Hematopoietic multipotent progenitor cell treated with erythropoietin and hydrocortisone succinate and interleukin-3 and kit ligand, for 6 days (in vitro differentiated cells): Measurements from ENCODE around the gene HSF5.
"Not testable (repeated sequence)": the region's sequence is repeated elsewhere in the genome, so short reads cannot be mapped to it uniquely, and the experiment has no call there.

ENCODE experiments used
- DNase-seq: peaks from one replicate; pipeline ENCODE4 v3.0.0-alpha.2; 2015

The HSF5 gene

GRCh38 chr17:58515286-58515685 lies 27.1 kb upstream of the HSF5 start:
- no peak for DNase-seq

- no peak for DNase-seq
Observed at GRCh38 chr17:58514770-58515157, 26.6 kb upstream of the HSF5 start.

DNA sequence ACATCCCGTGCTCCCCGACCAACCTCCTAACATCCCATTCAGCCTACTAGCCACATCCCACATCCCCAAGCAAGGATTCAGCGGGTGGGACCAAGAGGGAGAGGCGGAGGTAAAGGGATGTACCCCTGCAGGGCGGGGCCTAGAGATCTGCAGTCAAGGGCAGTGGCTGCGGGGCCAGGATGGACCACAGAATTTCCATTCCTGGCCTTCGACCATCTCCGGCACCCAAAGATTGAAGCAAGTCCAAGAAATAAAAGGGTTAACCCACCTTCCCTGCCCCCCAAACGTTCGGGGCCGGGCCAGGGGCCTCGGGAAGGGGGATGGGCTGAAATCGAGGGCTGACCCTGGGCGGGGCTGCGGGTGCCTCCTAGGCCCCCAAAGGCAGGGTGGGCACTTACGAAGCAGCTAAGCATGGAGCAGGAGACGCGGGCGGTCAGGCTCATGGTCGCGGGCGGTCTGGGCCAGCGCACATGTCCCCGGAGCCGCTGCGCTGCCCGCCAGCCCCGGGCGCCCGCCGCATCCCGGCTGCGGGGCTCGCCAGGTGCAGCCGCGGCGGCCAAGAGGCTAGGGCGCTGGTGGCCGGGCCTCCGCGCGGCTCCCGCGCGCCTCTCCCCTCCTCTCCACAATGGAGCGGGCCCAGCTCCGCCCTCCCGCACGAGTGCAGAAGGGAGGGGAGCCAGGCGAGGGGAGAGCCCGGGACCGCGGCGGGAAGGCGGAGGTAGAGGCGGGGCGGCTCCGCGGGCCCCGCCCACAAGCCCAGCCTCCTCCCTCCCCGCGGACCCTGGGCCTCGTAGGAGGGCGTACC lies 26.0 kb upstream of the HSF5 start, which contains the start of gene MTMR4:
Gene MTMR4, minus strand, starts transcription at position 674 of the 805 bp plus-strand sequence. Its CDS starts 231 bp downstream, at position 443.
- DNase-seq = peak; percentile 91

- no peak for DNase-seq
Observed at GRCh38 chr17:58513267-58513964, 25.2 kb upstream of the HSF5 start.

DNA sequence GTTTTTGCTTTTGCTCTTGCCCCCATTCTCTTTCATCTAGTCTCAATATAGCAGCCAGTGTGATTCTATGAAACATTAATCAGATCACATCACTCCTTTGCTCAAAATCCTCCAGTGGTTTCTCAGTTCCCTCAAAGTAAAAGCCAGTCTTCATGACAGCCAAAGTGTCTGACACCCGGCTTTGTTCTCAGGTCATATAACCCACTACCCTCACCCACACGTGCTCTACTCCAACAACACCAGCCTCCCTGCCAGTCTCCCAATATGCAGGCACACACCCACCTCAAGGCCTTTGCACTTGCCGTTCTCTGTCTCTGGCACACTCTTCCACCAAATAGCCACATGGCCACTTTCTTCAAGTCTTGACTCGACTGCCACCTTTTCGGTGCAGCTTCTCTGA lies 21.9 kb upstream of the HSF5 start:
- DNase-seq = no peak

DNA sequence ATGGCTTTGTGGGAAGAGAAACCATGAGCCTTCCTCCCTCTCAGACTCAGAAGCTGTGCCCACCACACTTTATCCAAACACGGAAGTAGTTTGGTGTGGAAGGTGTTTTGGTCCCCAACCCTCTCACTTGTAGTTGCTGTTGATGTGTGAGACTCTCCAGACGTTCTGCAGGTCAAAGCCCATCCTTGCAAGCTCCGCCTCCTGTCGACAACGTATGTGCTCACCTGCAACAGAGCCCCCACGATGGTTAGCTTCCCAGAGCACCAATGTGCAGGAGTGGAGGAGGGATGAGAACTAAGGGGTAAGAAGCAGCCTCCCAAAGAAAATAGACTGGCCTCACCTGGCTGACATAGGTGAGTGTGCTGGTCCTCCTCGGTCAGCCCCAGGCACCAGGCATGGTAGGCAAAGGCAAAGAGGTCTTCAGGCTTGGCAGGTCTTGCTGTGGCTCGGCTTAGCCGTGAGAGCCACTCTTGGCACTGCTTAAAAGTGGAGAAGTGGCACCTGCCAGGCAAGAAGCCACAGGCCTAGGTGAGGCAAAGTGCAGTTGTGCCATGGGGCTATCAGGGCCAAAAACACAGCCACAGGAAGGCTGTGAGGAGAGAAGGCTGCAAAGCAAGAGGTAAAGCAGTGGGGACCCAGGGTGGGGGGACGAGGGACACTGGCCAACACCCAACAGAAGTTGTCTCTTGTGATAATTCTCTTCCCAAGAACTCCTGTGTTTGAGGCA lies 20.3 kb upstream of the HSF5 start:
- DNase-seq = no peak

DNA sequence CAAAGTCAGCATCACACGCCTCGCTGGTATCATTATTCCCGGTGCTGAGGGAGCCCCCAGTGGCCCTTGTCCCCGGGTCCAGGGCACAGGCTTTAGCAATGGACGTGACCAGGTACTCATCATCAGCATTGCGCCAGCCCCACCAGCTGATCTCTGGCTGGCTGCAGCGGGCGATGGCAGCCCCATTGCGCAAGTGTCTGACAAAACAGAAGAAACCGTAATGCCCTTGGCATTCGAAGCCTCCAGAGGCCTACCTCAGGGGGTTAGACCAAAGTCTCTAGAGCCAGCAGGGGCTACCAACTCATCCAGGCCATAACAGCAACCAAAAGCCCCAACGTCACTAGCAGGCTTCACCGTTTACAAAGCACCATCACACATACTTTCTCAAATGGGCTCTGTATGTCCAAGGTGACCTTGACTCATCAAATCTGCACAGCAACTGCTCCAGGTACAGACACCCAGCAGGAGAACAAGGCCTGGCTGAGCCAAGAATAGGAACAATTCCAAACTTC lies 19.0 kb upstream of the HSF5 start:
- DNase-seq = no peak

DNA sequence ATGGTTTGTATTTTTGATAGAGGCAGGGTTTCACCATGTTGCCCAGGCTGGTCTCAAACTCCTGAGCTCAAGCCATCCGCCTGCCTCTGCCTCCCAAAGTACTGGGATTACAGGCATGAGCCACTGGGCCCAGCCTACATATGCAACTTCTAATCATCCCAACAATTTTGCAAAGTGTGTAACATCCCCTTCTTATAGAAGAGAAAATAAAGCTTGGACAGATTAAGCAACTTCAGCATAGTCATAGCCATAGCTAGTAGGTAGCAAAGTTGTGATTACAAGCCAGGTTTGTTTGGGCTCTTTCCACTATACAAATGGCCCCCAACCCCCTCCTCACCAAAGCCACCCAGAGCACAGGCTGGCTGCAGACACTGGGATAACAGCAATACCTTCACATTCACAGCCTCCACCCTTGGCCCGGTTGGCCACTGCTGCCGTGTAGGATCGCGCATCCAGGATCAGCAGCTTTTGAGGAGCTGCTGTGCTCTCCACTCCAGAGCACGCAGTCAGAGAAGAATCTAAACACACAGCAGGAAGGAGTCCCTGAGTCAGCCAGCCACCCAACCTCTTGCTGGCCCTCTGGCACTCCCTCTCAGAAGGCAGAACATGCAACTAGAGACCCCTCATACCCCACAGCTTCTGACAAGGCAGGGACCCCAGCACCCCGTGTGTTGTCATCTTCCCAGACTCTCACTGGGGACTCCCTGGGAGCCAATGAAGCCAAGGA lies 18.3 kb upstream of the HSF5 start:
- DNase-seq = no peak

GRCh38 chr17:58504826-58505351 lies 16.7 kb upstream of the HSF5 start:
- DNase-seq = peak; percentile 39

GRCh38 chr17:58503866-58504265 lies 15.7 kb upstream of the HSF5 start:
- DNase-seq = no peak

DNA sequence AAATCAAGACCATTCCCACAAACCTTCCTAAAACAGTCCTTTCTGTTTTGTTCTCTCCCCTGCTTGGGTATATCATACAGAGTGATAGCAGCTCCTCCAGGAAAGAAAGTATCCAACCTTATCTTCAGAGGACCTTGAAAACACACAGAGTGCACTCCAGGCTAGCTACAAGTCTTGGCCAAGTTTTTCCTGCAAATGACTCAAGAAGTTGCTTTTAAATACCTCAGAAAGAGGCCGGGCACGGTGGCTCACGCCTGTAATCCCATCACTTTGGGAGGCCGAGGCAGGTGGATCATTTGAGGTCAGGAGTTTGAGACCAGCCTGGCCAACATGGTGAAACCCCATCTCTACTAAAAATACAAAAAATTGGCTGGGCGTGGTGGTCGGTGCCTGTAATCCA lies 14.9 kb upstream of the HSF5 start:
- not testable (repeated sequence) for DNase-seq

DNA sequence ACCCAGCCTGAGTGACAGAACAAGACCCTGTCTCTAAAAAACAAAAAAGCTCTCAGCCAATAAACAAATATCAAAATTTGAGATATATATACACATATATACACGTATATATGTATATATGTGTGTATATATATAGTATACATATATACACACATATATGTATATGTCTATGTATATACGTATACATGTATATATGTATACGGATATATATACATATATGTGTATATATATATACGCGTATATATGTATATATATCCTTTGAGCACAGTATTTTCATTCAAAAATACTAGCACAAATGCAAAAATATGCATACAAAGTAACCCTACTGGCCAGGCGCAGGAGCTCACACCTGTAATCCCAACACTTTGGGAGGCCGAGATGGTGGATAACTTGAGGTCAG lies 13.2 kb upstream of the HSF5 start:
- no peak for DNase-seq

GRCh38 chr17:58498177-58498828 lies 10.1 kb upstream of the HSF5 start:
- DNase-seq = no peak

DNA sequence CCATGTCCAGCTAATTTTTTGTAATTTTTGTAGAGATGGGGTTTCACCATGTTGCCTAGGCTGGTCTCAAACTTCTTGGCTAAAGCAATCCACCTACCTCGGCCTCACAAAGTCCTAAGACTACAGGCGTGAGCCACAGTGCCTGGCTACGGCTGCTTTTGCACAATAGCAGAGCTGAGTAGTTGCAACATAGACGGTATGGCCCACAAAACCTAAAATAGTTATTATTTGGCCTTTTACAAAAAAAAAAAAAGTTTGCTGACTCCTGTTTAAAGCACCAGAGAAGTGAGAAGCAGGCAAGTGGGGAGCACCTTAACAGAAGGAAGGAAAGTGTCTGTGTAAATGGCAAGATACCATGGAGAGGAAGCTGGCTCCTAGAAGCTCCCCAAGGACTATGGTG lies 5.3 kb upstream of the HSF5 start:
- DNase-seq = no peak

GRCh38 chr17:58492238-58493121 lies 4.3 kb upstream of the HSF5 start:
- peak; percentile 94 for DNase-seq

GRCh38 chr17:58491510-58492045 lies 3.4 kb upstream of the HSF5 start:
- DNase-seq = no peak

DNA sequence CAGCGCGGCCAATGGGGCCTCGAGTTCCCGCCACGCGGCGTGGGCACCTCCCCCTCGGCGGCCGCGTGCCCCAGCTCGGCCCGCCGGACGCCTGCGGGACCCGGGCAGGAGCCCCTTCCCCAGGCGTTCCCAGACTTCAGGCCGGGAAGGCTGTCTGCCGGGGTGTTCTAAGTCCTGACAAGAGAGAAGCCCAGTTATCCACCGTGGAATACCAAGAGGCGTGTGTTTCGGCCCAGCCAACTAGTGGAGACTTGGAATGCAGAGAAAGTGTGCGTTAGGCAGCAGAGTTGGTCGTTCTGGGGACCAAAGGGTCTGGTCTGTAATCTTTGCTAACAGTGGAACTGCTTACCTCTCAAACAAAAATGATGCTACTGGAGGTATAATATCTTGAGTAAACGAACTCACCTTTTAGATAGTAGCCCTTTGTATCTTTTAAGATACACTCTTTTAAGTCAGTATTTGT lies 251 bp upstream of the HSF5 start:
- no peak for DNase-seq

DNA sequence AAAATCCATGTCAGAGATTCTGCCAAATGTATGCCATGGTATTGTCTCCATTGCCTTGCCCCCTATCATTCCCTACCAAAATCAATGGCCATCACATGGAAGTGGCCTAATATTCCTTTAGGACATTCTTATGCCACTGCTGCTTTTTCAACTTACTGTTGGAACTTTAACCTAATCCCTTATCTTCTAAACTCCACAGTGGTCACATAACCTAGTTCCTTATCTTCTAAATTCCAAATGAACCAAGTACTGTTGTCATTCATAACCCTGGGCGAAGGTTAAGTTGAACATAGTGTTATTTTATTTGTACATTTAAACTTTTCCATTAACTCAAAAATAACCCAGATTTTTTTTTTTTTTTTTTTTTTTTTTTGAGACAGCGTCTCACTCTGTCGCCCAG lies 3.6 kb downstream of the HSF5 start:
- no peak for DNase-seq

GRCh38 chr17:58481798-58482197 lies 6.4 kb downstream of the HSF5 start:
- not testable (repeated sequence) for DNase-seq

DNA sequence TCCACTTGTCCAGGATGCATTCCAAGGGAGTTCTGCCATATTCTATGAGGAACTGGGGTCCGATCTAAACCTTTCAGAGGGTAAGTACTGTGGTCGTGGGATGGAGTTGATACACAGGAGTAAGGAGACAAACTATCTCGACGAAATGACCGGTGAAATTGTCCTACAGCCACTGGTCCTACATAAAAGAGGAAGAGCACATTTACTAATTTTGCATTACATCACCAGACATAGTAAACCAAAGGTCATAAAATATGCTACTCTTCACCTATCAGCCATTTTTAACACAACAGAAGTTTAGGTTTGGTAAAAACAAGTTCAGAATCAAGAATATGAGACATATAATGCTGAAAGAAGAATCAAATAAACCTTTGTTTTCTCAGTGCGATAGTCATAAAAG lies 8.1 kb downstream of the HSF5 start:
- no peak for DNase-seq
